ENCODE results near the gene RRP8. TPM values are rescaled to one million over a fixed set of nuclear protein-coding genes. Genes with fewer than 3 reads are reported as not detected.

The RRP8 gene
- total and polyA plus RNA-seq, 2 donors (not counting 1 experiment from before 2014, with no cell fraction given) = 8.6 to 29.4 TPM

DNA sequence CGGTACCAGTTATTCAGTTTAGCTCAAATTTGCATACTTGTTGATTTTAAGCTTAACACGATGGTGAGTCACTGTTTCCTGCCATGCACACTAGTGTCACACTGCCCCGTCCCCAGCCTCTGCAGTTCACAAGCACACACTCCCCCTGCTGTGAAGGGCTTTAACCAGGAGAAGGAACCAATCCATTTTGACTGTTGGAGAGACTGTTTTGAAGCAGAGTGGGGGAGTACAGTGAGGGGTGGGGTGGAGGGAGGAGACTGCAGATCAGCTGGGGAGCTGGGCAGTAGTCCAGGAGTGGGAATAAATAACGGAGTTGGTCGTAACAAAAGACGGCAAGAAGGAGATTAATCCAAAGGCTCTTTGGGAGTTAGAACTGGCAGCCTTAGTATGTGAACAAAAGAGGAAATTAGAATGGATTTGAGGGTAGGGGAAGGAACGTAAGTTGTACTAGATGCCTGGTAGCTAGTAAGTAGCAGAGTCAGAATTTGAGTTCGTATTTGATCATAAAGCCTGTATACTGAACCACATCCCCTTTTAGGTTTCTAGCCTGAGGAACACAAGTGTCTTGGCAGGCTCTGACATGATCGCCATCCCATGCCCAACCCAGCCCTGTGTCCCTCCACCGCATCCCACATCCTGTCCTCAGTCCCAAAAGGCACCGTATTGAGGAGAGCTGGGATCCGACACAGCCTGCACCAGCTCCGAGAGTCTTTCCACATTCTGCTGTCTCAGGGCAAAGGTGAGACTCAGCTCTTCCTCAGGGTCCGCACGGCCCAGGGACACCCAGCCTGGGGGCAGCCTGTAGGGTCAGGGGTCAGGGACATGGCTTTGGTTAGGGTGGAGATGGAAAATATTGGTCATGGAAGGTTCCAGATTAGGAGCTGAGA lies 14.9 kb upstream of the RRP8 start:
- Histone ChIP-seq H2AFZ (ENCODE audit: insufficient read depth, low read depth, low read length, poor library complexity, severe bottlenecking) (peak overlapping the region; percentile 77), H3K79me2 (ENCODE audit: control insufficient read depth, insufficient read depth, low read length) (peaks cover 34% of the 10 kb centered on the region), H3K4me3 (ENCODE audit: control extremely low read depth in 1 of 5, extremely low read depth in 1 of 5, insufficient read depth in 1 of 5, low read depth in 2 of 5, low read length in 4 of 5) (peak overlapping the region; percentile 82 to 100 (median 96)), H3K27ac (ENCODE audit: low read length in 2 of 2) (peak overlapping the region; percentile 94 to 97), H3K27me3 (replicated peaks in 1 of 4; ENCODE audit: control extremely low read depth in 1 of 4, control insufficient read depth in 3 of 4, insufficient read depth in 4 of 4, low read length in 3 of 4) (no peaks in the 10 kb centered on the region), H3K9me3 (ENCODE audit: control extremely low read depth in 1 of 3, control insufficient read depth in 2 of 3, insufficient read depth in 1 of 3, low read length in 2 of 3) (no peaks in the 10 kb centered on the region), H3K36me3 (replicated peaks in 1 of 2; ENCODE audit: control extremely low read depth in 1 of 2, control insufficient read depth in 1 of 2, extremely low read depth in 1 of 2, insufficient read depth in 2 of 2, low read length in 1 of 2) (peaks cover 0 to 34% of the 10 kb centered on the region in 2 experiments), H3K9ac (ENCODE audit: low read length) (peak overlapping the region; percentile 88), H4K20me1 (ENCODE audit: control insufficient read depth, insufficient read depth, low read length, poor library complexity, severe bottlenecking) (no peaks in the 10 kb centered on the region), H3K4me1 (ENCODE audit: control insufficient read depth in 2 of 2, insufficient read depth in 2 of 2, low read length in 2 of 2) (peaks cover 19 to 33% of the 10 kb centered on the region in 2 donors), H3K4me2 (replicated peaks; ENCODE audit: low read depth, low read length, poor library complexity, severe bottlenecking) (peak overlapping the region; percentile 95)
- ATAC-seq (ENCODE audit: low read depth) (peak; percentile 47), DNase-seq (peak; percentile 82)
- H3K27me3 Mint-ChIP-seq = no peaks in the 10 kb centered on the region
- no peaks in the 10 kb centered on the region for H3K9me3 Mint-ChIP-seq (ENCODE audit: insufficient read depth)
- POLR2A ChIA-PET = interaction anchor here (0.8 to 3.2 kb wide), 9 partner anchors 9 to 228 kb away, joined by 3 to 38 read pairs (median 7); partner anchors contain the start of genes ARFIP2, ILK, MRPL17 and RRP8
- H3K4me3 Mint-ChIP-seq = no peak overlapping the region
- H3K27ac Mint-ChIP-seq = no peak overlapping the region
- H3K4me1 Mint-ChIP-seq = peaks cover 11% of the 10 kb centered on the region
- TF ChIP-seq, protein P1, sequence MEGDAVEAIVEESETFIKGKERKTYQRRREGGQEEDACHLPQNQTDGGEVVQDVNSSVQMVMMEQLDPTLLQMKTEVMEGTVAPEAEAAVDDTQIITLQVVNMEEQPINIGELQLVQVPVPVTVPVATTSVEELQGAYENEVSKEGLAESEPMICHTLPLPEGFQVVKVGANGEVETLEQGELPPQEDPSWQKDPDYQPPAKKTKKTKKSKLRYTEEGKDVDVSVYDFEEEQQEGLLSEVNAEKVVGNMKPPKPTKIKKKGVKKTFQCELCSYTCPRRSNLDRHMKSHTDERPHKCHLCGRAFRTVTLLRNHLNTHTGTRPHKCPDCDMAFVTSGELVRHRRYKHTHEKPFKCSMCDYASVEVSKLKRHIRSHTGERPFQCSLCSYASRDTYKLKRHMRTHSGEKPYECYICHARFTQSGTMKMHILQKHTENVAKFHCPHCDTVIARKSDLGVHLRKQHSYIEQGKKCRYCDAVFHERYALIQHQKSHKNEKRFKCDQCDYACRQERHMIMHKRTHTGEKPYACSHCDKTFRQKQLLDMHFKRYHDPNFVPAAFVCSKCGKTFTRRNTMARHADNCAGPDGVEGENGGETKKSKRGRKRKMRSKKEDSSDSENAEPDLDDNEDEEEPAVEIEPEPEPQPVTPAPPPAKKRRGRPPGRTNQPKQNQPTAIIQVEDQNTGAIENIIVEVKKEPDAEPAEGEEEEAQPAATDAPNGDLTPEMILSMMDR (IDR thresholded peaks at IDR 0.05) = no peak
- no peak for TF ChIP-seq EZH2 (IDR thresholded peaks at IDR 0.05; ENCODE audit: borderline replicate concordance, insufficient read depth, low read depth, low read length, poor library complexity, severe bottlenecking)
- CTCF ChIA-PET = interaction anchor here (1.0 to 4.7 kb wide), 17 partner anchors 9 to 239 kb away, joined by 3 to 38 read pairs (median 5); partner anchors contain the start of genes ILK and MRPL17
- 5% methylated on average over 14 of the region's 15 CpGs for WGBS (ENCODE audit: insufficient coverage)
- intact Hi-C loops (cut with micrococcal nuclease) = loop anchor here (1.0 to 2.0 kb wide), 5 partner anchors 15 to 384 kb away; partner anchors contain the start of genes FHIP1B, ILK, MRPL17 and RRP8

Data from B cell (primary cell).